Measurements from ENCODE around the gene PKNOX1. TPM values are rescaled to one million over a fixed set of nuclear protein-coding genes. Genes with fewer than 3 reads are reported as not detected.
A peak's percentile ranks its signal among the peaks of the same experiment; 100 is the strongest.

The PKNOX1 gene
- total and polyA plus RNA-seq, 9 of the 15 experiments (the other 6 are each of a cell fraction or from before 2014, with no cell fraction given) = 8.8 to 25.9 (median 13.2) TPM

- H3K9me3 ChIP-seq (replicated peaks; ENCODE audit: control insufficient read depth, insufficient read depth, low read depth, low read length) = peaks cover 6% of the 10 kb centered on the region; the same call in 1 of the 2 replicates
- FAIRE-seq (no peak), ATAC-seq (no peak), DNase-seq (ENCODE audit: extremely low read depth in 1 of 4, low spot score in 3 of 4) (no peak)
- TF ChIP-seq HCFC1 (IDR thresholded peaks at IDR 0.05; ENCODE audit: low read depth, low read length) = no peak
- no peak for TF ChIP-seq SAFB2 (IDR thresholded peaks at IDR 0.05; ENCODE audit: borderline replicate concordance, low read depth, low read length, severe bottlenecking)
- TF ChIP-seq ZBTB26 (CRISPR knock-in tag; IDR thresholded peaks at IDR 0.05) = no peak
- TF ChIP-seq ADNP (tag; IDR thresholded peaks at IDR 0.05) = no peak
- TF ChIP-seq, protein P1, sequence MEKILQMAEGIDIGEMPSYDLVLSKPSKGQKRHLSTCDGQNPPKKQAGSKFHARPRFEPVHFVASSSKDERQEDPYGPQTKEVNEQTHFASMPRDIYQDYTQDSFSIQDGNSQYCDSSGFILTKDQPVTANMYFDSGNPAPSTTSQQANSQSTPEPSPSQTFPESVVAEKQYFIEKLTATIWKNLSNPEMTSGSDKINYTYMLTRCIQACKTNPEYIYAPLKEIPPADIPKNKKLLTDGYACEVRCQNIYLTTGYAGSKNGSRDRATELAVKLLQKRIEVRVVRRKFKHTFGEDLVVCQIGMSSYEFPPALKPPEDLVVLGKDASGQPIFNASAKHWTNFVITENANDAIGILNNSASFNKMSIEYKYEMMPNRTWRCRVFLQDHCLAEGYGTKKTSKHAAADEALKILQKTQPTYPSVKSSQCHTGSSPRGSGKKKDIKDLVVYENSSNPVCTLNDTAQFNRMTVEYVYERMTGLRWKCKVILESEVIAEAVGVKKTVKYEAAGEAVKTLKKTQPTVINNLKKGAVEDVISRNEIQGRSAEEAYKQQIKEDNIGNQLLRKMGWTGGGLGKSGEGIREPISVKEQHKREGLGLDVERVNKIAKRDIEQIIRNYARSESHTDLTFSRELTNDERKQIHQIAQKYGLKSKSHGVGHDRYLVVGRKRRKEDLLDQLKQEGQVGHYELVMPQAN (IDR thresholded peaks at IDR 0.05; ENCODE audit: borderline replicate concordance) = no peak
- TF ChIP-seq, protein P2, sequence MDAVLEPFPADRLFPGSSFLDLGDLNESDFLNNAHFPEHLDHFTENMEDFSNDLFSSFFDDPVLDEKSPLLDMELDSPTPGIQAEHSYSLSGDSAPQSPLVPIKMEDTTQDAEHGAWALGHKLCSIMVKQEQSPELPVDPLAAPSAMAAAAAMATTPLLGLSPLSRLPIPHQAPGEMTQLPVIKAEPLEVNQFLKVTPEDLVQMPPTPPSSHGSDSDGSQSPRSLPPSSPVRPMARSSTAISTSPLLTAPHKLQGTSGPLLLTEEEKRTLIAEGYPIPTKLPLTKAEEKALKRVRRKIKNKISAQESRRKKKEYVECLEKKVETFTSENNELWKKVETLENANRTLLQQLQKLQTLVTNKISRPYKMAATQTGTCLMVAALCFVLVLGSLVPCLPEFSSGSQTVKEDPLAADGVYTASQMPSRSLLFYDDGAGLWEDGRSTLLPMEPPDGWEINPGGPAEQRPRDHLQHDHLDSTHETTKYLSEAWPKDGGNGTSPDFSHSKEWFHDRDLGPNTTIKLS (IDR thresholded peaks at IDR 0.05; ENCODE audit: borderline replicate concordance, low read depth) = no peak
- no TSS peak for BruUV-seq (replicated peaks)
- POLR2A ChIA-PET = interaction anchor here (10.7 kb wide), 1 partner anchor 12 kb away, joined by 105 read pairs; no protein-coding TSS in a partner anchor
- no peaks in the 10 kb centered on the region for H3K9me1 ChIP-seq (ENCODE audit: control insufficient read depth, insufficient read depth, low read length)
- CTCF ChIA-PET (ENCODE audit: low intra/inter-chr PET ratio) = no interaction called here
- H3K4me2 ChIP-seq (ENCODE audit: insufficient read depth, low read length) = no peak overlapping the region; the same call in 1 of the 2 replicates
- peak overlapping the region; percentile 21; the same call in 1 of the 3 replicates for H3K27ac ChIP-seq (ENCODE audit: extremely low read depth, low read depth, low read length)
- 77% methylated on average over 5 of the region's 5 CpGs for WGBS (ENCODE audit: insufficient coverage, low coverage, missing lambda C conversion rate)
- H3K27me3 ChIP-seq (ENCODE audit: control insufficient read depth in 2 of 2, insufficient read depth in 2 of 2, low read length in 2 of 2) = no peaks in the 10 kb centered on the region
- no peak overlapping the region for H3K4me3 ChIP-seq
- in situ Hi-C loops (cut with MboI) (no loop called here), intact Hi-C loops (cut with micrococcal nuclease) (no loop called here)
- peaks cover 47% of the 10 kb centered on the region for H3K79me2 ChIP-seq (ENCODE audit: control insufficient read depth, insufficient read depth, low read length)
- peaks cover 18 to 22% of the 10 kb centered on the region in 2 experiments for H3K4me1 ChIP-seq (replicated peaks in 1 of 2; ENCODE audit: control insufficient read depth in 2 of 2, insufficient read depth in 2 of 2, low read length in 2 of 2)
- no peak overlapping the region for H2AFZ ChIP-seq (ENCODE audit: low read depth, low read length)
- H3K9ac ChIP-seq (ENCODE audit: insufficient read depth in 1 of 2, low read depth in 2 of 2, low read length in 2 of 2) = peak overlapping the region in 1 of 2 experiments; percentile 80; a peak in 2 of 4 replicates
- no peaks in the 10 kb centered on the region for H4K20me1 ChIP-seq (replicated peaks; ENCODE audit: control insufficient read depth, insufficient read depth, low read length)
- H3K36me3 ChIP-seq (ENCODE audit: control insufficient read depth, insufficient read depth, low read length) = peaks cover 23% of the 10 kb centered on the region; the same call in 2 of the 3 replicates
Measured at GRCh38 chr21:42981214-42981523, 6.8 kb downstream of the PKNOX1 start.

Data from K562 (cell line).